ENCODE data around the gene REC8.
"Not testable (repeated sequence)": the region's sequence is repeated elsewhere in the genome, so short reads cannot be mapped to it uniquely, and the experiment has no call there.

The REC8 gene

DNA sequence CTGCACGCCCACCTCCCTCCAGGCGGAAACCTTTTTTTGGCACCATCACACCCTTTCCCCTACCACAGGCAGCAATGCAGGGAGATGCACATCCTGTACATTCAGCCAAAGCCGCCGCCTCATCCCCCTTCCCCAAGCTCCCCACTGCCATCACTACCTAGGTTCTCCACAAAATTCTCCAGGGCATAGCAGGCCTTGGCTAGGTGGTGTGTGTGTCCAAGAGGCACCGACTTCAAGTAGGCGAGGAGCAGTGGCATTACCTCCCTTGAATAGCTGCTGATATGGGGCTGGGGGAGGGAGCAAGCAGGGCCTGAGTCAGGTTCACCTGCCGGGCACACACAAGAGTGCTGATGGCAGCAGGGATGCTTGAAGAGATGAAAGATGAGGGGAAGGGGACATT lies 13.1 kb downstream of the REC8 start:
- DNase-seq: no peak

DNA sequence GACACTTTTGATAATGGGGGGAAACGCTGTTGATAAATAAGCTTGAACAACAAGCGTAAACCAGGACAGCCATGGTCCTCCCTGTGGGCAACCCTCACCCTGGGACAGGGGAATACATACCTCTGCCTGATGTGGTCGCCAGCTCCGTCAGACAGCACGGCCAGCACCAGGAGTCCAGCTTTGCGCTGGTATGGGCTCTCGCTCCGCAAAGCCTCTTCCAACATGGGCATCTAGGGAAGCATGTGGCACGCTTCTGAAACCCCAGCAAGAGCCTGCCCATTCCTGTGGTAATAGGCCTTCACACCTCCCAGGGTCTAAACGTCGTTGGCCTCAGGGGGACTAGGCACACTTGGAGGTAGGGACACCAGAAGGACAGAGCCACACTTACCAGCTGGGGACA lies 13.9 kb downstream of the REC8 start:
- DNase-seq: no peak

DNA sequence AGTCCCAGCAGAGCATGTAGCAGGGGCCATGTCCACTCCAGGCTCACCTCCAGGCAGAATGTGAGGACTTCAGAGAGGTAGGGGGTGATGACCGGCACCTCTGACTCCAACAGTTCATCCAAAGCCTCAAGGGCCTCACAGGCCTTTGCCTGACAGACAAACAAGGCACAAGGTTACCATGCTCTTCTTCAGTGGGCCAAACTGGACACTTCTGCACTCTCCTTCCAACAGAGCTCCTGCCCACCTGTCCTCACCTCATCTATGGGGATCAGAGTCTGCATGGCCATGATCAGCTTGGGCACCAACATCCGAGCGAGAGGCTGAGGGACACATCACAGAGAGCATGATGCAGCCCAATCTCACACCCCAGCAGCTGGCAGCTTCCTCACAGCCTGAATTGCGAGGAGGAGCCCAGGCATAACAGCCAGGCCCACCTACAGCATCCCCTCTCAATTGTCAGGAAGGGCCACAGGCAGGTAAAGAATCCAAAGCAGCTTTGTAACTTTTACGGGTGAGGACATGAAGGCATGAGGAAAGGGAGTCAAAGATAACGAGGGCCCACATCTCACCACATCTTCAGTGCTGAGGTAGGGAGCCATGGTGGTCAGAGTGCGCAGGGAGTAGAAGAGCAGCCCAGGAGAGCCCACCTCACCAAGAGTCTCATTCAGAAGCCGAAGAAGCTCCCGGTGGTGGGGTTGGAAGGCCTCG lies 15.1 kb downstream of the REC8 start:
- DNase-seq: no peak

DNA sequence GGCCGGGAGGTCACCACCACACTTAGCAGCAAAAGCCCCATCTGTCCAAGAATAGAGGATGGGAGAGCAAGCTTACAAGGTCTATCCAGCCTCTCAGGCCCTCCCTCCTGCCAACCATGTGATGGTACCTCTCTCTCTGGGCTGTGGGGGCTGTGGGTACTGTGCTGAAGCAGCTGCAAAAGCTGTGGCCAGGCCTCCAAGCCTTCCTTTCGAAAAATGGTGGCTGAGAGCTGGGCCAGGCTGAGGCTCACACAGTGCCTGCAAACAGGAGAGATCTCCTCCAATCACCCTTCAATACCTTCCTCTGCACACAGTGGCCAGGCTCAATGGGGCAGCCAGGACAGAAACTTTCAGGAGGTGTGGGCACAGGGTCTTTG lies 15.6 kb downstream of the REC8 start:
- no peak for DNase-seq

- peak; percentile 97 for DNase-seq
Measured at GRCh38 chr14:24188251-24189058, 16.6 kb downstream of the REC8 start, which contains the start of gene IPO4. Gene IPO4, minus strand, starts transcription at chr14:24188816. Its CDS starts 29 bp downstream, at chr14:24188787.

GRCh38 chr14:24189059-24189375 lies 17.1 kb downstream of the REC8 start:
- no peak for DNase-seq

DNA sequence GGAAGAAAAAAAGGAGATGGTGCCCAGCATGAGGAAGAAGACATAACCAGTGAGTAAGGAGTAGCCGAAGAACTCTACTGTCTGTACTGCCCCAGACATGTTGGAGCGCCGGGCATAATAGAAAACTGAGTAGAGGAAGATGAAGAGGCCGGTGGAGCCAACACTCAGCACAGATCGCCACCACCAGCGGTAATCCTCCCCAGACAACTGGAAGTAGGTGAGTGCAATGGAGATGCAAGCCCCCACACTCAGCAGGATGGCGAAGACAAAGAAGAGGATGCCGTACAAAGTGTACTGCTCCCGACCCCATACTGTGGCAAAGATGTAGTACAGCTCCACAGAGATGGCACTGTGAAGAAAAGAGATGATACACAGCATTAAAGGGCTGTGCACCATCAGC lies 17.6 kb downstream of the REC8 start:
- DNase-seq: no peak

DNA sequence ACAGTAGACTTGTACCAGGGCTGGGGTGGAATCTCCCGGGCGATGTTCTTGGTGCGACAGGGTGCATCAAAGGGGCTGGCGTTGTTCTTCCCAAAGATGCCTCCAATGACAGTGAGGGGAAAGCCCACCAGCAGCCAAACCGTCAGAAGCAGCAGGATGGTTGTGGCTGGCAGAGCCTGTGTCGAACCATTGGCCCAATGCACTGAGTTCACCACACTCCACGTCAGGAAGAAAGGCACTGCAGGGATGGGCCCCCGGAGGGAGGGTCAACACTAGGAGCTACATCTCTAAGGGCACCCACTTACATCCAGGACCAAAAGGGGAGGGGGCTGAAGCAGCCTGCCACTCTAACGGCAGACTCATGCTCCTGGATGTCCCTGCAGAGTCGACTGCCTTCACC lies 18.5 kb downstream of the REC8 start:
- no peak for DNase-seq

DNA sequence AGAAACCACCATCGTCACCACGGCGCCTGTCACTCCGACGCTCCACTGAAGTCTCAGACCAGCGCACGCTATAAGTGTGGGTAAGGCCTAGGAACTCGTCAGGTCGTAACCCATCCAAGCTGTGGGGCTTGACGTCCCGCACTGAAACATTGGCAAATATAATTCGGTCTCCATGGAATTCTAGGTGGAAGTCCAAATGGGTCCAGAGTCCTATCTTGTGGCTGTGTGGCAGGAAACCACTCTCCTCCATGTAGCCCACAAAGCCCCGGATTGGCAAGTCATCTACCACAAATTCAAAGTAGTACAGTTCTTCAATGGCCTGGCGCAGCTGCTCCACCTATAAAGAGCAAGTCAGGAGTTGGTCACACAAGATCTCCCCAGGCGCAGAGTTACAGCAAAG lies 21.1 kb downstream of the REC8 start:
- DNase-seq: no peak

DNA sequence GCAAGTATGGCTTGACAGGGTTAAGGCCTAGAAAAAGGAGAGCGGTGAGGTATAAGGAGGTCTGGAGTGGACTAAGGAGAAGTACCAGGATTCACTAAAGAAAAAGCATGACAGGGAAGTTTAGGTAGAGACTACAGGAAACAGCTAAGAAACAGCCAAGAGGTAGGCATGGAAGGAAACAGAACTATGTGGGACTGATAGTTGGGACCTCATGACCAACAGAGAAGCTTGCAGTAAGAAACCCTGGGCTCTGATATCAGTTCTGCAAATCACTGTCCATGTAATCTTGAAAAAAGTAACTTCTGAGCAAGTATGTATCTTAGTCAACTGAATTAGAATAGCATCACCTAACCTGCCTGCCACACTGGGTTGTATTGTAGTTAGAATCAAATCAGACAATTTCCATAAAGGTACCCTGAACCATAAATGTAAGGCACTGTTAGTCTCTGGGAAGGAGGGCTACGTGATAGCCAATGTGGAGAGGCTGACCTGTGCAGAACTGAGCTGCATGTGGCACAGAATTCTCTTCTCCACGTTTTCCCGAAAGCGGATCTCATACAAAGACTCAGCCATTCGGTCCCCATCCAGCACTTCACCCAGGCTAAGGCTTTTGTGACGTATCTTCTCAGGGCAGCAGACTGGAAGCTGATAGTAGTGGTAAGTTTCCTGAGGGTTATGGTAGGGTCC lies 22.4 kb downstream of the REC8 start:
- no peak for DNase-seq

DNA sequence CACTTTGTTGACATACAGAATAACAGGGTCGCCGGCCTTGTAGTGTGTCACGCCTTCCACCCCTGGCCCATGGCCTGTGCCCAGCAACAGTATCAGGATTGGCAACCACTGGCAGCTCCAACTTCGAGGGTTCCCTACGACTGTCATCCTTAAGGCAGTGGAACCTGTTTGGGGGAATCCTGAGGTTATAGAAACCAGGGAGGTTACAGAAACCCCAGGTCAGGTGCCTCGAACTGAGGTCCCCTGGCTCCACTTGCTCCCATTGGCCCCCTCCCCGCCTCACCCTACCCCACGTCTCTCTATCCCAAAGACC lies 22.9 kb downstream of the REC8 start:
- no peak for DNase-seq

GRCh38 chr14:24195186-24196070 lies 23.5 kb downstream of the REC8 start, which contains the start of gene TM9SF1:
Gene TM9SF1, minus strand, starts transcription at chr14:24195441. Its CDS starts 422 bp downstream, at chr14:24195019.
- DNase-seq: peak; percentile 89

DNA sequence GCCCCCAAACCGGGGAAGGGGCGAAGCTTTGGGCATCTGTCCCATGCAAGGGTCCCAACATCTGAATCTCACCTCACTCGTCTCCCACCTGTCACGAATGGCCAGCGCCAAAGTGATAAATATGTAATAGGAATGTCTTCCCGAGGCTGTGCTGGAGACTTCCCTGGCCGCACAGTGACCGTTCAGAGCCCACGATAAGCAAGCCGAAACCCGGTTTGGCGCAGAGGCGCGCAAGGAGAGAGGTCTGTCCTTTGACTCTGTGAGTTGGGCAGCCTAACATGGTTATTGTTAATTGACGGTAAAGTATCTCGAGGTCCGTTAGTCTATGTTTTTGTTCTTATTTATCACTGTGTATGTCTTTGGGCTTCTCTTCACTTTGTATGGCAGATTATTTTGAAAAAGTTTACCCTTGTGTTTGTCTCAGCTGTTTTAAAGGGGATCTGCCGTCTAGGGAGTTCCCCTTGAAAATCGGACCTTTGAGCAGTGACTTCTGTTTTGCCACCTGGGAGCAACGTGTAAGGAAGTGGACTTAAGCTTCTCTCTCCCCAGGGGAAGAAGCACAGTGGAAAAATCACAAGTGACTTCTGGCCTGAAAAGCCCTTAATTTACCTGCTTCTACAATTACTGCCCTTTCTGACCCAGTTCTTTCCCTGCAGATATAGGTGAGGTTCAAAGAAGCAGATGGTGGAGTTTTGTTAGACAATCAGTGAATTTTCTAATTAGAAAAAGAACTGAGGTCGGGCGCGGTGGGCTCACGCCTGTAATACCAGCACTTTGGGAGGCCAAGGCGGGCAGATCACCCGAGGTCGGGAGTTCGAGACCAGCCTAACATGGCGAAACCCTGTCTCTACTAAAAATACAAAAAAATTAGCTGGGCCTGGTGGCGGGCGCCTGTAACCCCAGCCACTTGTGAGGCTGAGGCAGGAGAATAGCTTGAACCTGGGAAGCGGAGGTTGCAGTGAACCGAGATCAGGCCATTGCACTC lies 24.5 kb downstream of the REC8 start:
- DNase-seq: no peak

DNA sequence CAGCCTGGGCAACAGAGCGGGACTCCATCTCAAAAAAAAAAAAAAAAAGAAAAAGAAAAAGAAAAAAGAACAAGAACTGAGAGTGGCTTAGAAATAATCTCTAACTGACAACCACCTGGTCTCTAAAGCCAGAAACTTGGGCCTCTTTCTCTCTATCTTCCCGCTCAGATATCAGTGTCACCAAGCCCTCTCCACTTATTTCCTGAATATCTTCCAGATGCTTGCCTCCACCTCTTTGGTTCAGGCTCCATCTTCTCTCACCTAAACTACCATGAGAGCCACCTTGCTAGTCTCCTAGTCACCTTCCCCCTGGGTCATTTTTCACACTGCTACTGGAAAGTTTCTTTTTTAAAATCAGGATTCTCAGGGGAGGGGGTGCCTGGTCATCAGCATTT lies 25.2 kb downstream of the REC8 start:
- DNase-seq: no peak

DNA sequence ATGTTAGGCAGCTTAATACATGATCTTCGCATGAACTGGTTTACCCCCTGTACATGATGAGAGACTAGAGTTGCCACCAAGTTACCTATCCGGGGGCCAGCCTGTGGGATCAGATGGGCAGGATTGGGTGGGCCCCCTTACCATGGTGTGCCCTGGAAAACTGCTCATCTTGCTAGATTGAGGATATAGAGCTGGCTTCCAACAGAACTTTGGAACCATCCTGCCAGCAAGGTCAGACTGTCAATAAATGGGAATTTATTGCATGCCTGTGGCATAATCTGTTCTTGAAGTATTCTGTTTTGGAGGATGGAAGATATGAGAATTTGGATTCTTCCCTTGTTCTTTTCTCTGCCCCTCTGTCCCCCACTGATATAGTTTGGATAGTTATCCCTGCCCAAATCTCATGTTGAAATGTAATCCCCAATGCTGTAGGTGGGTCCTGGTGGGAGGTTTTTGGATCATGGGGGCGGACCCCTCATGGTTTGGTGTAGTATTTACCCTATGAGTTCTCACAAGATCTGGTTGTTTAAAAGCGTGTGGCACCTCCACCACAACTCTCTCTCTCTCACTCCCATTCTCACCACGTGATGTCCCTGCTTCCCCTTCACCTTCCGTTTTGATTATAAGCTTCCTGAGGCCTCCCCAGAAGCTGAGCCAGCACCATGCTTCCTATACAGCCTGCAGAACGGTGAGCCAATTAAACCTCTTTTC lies 27.1 kb downstream of the REC8 start:
- no peak for DNase-seq

DNA sequence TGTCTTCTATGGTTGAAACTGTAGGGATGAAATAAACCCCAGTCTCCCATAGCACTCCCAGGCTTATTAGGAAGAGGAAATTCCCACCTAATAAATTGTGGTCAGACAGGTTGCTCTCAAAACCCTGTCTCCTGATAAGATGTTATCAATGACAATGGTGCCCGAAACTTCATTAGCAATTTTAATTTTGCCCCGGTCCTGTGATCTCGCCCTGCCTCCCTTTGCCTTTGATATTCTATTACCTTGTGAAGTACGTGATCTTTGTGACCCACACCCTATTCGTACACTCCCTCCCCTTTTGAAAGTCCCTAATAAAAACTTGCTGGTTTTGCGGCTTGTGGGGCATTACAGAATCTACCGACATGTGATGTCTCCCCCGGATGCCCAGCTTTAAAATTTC lies 30.7 kb downstream of the REC8 start:
- not testable (repeated sequence) for DNase-seq

DNA sequence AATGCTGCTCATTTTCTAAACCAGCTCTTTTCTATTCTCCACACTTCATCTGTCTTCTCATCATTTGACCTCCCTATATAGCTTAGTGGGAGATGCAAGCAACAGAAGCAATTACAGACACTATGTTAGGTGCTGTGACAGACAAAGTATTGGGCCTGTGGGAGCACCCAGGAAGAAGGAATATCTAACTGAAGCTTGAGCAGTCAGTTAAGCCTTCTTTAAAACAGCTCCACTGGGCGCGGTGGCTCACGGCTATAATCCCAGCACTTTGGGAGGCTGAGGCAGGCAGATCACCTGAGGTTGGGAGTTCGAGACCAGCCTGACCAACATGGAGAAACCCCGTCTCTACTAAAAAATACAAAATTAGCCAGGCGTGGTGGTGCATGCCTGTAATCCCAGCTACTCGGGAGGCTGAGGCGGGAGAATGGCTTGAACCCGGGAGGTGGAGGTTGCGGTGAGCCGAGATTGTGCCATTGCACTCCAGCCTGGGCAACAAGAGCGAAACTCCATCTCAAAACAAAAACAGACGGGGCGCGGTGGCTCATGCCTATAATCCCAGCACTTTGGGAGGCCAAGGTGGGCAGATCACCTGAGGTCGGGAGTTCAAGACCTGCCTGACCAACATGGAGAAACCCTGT lies 31.5 kb downstream of the REC8 start:
- not testable (repeated sequence) for DNase-seq

DNA sequence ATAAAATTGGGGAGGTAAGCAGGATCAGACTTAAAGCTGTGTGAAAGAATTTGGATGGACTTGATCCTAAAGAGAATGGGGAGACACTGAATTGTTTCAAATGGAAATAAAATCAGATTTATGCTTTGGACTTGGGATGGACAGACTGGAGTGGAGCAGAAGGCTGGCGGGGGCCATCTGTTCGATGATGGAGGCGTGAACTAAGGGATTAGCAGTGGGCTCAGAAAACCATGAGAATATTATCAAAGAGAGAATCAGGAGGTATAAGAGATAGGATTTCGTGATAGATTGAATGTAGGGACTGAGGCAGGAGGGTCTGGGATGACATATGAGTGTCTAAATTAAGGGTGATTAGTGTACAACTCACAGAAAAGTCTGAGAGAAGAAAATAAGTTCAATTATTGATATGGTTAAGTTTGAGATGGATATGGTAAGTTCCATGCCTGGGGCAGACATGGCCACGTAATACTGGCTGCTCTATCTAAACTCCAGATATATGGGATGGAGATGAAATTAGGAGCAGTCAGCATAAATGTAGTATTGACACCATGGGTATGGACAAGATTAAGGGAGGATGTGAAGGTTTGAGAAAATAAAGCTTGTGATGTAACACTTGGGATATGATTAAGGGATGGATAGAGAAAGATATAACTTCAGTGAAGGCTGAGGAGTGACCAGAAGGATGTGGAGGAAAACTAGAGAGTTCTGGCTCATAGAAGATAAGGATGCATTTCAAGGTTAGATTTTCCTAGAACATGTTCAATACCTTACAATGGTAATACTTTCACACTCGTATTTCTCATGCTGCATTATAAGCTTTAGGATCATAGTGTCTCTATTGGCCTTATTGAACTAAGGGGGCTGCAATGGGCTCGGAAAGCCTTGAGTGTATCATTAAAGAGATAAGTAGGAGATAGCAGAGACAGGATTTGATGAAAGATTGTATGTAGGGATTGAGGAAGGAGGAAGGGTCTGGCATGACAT lies 32.6 kb downstream of the REC8 start:
- DNase-seq: no peak
